ENCODE measurements around the gene NRROS. TPM values are rescaled to one million over a fixed set of nuclear protein-coding genes. Genes with fewer than 3 reads are reported as not detected.

Gene NRROS
- total and polyA plus RNA-seq, 2 of the 13 experiments (the other 11 are each of a cell fraction or from before 2014, with no cell fraction given): not detected

- WGBS (ENCODE audit: low lambda C conversion rate): 82% methylated on average over 5 of the region's 5 CpGs
Observed at GRCh38 chr3:196631682-196632045, 7.8 kb upstream of the NRROS start.

More at GRCh38 chr3:196631682-196632045, 7.8 kb upstream of the NRROS start:
- Histone ChIP-seq H3K27ac (ENCODE audit: extremely low read length, insufficient read depth, low read length) (peak overlapping the region; percentile 73), H4K20me1 (ENCODE audit: insufficient read depth, low read length) (no peaks in the 10 kb centered on the region), H3K9ac (ENCODE audit: insufficient read depth, low read depth, low read length) (peak overlapping the region; percentile 68), H3K79me2 (ENCODE audit: insufficient read depth, low read length) (no peaks in the 10 kb centered on the region), H3K4me2 (ENCODE audit: low read depth, low read length) (peak overlapping the region; percentile 92), H2AFZ (ENCODE audit: low read length) (peak overlapping the region; percentile 54), H3K4me1 (ENCODE audit: insufficient read depth, low read length) (peaks cover 36% of the 10 kb centered on the region), H3K27me3 (ENCODE audit: control insufficient read depth in 1 of 2, insufficient read depth in 2 of 2, low read length in 2 of 2) (peaks cover 2 to 5% of the 10 kb centered on the region in 2 experiments; a peak in 3 of 5 replicates), H3K4me3 (replicated peaks in 1 of 3; ENCODE audit: insufficient read depth in 1 of 3, low read depth in 2 of 3, low read length in 3 of 3) (peak overlapping the region; percentile 59 to 73 (median 67); a peak in 5 of 6 replicates), H3K9me3 (ENCODE audit: low read length) (no peaks in the 10 kb centered on the region), H3K36me3 (replicated peaks in 1 of 2; ENCODE audit: control insufficient read depth in 1 of 2, insufficient read depth in 2 of 2, low read length in 2 of 2) (no peaks in the 10 kb centered on the region)
- ChIA-PET CTCF (ENCODE audit: low intra/inter-chr PET ratio, low total read pairs) (no interaction called here), POLR2A (interaction anchor here (1.0 to 1.2 kb wide), 2 partner anchors 28 to 29 kb away, joined by 3 read pairs; no protein-coding TSS in a partner anchor)
- ATAC-seq (no peak), FAIRE-seq (no peak), DNase-seq (ENCODE audit: low spot score) (no peak)
- BruUV-seq (replicated peaks): no TSS peak
- in situ Hi-C loops (cut with HindIII; ENCODE audit: extremely low pct_ligation_motif_present, low pct_unique_long_range_greater_than_20kb): no loop called here
- intact Hi-C loops (cut with micrococcal nuclease; ENCODE audit: unreplicated experiment): loop anchor here (1.0 kb wide), 1 partner anchor 35 kb away; no protein-coding TSS in a partner anchor
- no peak for TF ChIP-seq IRF2 (CRISPR knock-in tag; IDR thresholded peaks at IDR 0.05)
- no peak for TF ChIP-seq ZBTB7A (CRISPR knock-in tag; IDR thresholded peaks at IDR 0.05)
- TF ChIP-seq HNRNPH1 (optimal IDR thresholded peaks at IDR 0.05; ENCODE audit: low read depth, low read length): no peak
- no peak for TF ChIP-seq NFE2L2 (IDR thresholded peaks at IDR 0.05; ENCODE audit: low read length)
- TF ChIP-seq ZNF337 (CRISPR knock-in tag; IDR thresholded peaks at IDR 0.05; ENCODE audit: borderline replicate concordance, low read depth): no peak
- TF ChIP-seq PHF20 (CRISPR knock-in tag; IDR thresholded peaks at IDR 0.05): no peak
- no peak for TF ChIP-seq ZNF670 (CRISPR knock-in tag; IDR thresholded peaks at IDR 0.05; ENCODE audit: borderline replicate concordance)
- TF ChIP-seq PREB (CRISPR knock-in tag; IDR thresholded peaks at IDR 0.05): no peak
- no peak for TF ChIP-seq ZNF550 (CRISPR knock-in tag; IDR thresholded peaks at IDR 0.05; ENCODE audit: borderline replicate concordance)

All from HepG2 (cell line).